DMS 273 treated with DMSO at 0.1 percent for 48 hours (cell line): ENCODE data around the gene PDE4B.

Experiments
- DNase-seq: peaks from one replicate; lab custom pipeline; 2025; lab: John Stamatoyannopoulos, UW

The PDE4B gene

DNA sequence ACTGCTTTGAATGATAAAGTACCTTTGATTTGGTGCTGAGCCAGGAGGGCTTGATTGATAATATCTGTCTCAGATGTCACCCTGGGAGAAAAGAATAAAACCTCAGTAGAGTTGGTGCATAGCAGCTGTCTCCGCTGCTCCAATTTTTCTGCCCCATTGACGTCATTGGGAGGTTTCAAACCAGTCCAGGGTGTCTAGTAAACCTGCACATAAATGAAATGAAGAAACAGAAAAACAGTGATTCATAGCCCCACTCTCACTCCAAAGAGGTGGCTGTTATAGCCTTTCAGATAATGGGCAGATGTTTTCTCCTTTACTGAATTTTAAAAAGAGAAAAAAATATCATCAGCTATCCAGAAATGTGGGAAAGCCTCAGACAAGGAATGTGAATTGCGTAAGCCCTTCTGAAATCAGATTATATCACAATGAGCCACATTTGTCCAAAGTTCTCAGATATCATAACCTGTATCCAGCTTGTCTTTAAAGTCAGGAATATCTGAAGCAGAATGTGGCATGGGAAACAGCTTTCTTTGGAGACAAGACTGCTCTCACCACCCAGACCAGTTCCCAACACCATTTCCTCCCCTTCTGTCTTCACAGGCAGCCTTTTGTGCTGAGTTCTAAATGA lies 390.0 kb downstream of the PDE4B start:
- DNase-seq, result no peak

- DNase-seq, result no peak
Measured at GRCh38 chr1:66183400-66183799, 390.7 kb downstream of the PDE4B start.

- no peak for DNase-seq
Measured at GRCh38 chr1:66197120-66197519, 404.4 kb downstream of the PDE4B start.

DNA sequence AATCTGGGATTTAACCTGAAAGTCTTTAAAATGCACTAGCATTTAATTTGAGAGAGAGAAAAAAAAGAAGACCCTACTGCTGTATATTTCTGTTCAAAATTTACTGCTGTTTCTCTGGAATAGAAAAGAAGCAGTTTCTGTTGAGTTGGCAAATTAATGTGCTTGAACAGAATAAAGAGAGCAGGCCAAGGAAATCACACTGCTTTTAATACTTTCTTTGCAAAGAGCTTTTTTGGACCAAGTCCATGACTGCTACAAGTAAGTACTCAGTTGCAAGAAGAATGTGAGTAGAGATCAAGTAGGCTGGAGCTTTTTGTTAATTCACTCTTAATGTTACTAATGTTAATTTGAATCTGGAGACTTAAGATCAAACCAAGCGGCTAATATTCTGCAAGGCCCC lies 405.1 kb downstream of the PDE4B start:
- DNase-seq, result no peak

- DNase-seq, result no peak
Measured at GRCh38 chr1:66206563-66207144, 414.0 kb downstream of the PDE4B start.

DNA sequence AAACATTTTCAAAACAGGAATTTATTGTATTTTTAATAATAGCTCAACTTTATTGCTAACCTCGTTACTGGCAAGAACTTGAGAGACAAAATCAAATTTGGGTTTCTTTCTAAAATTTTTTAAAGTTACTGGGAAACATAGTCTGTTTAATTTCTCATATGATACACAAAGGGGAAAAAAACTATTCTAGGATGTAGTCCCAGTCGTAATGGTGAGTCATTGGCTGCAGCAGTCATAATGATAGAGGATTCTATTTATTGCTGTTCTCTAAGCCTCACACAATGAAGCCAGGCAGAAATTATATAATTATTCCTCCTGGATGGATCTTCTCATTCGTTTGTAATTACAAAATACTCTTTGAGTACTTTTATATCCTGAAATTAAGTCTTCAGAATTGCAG lies 414.8 kb downstream of the PDE4B start:
- no peak for DNase-seq

GRCh38 chr1:66208632-66209031 lies 415.9 kb downstream of the PDE4B start:
- DNase-seq, result no peak

DNA sequence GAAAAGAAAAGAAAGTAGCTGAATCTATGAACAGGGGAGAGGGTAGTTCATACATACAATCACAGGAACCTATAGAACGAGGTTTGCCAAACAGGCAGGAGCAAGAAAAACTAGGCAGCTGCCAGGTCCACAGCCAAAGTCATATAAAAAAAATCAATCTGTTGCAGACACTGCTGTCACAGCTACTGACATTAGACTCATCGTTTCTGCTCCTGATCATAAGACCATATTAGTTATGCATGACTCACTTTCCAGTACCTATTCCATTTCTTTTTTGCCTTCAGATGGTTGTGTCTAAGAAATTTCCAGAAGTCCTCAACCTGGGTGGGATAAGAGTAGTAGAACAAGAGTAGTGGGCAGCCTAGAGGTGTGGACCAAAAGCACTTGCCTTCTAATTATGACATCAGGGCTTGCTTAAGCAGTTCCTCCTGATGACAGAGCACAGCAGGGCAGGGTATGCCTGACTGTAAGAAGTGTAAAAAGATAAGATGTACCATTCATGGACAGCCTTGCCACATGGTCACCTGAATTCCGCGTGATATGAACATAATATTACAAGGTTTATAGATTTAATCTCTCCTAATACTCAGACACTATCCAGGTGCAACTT lies 418.0 kb downstream of the PDE4B start:
- DNase-seq, result no peak

GRCh38 chr1:66211521-66211920 lies 418.8 kb downstream of the PDE4B start:
- DNase-seq, result no peak

GRCh38 chr1:66213491-66213890 lies 420.8 kb downstream of the PDE4B start:
- no peak for DNase-seq

DNA sequence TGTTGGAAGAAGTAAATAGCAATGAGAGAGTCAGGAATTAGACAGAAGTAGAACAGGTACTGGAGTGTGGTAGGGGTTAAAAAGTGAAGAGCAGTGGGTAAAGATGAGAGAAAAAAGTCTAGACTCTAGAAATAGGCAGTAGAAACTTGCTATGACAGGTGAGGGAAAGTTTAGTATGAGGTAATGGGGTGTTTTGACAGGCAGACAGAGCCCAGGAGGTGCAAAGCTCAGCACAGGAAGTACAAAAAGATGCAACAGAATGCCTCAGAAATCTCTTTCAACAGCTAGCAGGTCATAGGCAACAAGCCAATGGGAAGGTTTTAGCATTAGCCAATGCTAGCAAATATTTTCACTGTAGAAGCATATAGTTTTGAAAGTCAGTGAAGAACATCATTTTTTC lies 422.2 kb downstream of the PDE4B start:
- no peak for DNase-seq

- DNase-seq, result no peak
Measured at GRCh38 chr1:66217021-66217420, 424.3 kb downstream of the PDE4B start.

DNA sequence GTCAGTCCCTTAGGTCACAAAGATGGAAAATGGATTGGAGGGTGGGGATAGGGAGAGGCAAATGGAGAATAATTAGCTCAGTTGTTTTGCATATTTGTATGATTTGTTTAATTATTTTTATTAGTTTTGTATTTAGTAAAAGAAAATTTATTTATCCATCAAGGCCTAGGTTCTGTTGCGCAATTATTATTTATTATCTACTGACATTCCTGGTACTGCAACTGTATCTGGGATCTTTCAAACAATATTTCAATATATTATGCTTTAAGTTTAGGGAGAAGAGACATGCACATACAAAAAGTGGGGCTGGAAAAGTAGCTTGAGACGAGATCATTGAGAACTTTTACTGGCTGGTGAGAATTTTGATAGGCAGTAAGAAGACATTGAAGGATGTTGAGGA lies 424.9 kb downstream of the PDE4B start:
- no peak for DNase-seq

GRCh38 chr1:66220477-66220876 lies 427.8 kb downstream of the PDE4B start:
- no peak for DNase-seq

DNA sequence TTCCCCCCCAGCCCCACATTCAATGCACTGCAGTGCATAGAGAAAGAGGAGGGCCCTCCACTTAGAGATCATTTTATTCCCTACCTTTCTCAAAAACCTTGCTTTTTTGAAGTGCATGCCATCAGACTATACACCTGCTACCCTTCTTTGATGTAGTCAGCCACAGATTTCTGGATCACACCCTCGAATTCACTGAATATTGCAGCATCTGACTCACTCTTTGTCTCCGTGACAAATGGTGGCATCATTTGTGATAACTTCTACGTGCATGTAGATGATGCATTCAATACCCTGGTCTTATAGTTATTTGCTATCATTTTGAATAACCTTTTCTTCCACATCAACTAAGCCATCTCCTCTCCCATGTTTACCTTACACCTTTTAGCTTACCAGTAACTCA lies 431.0 kb downstream of the PDE4B start:
- no peak for DNase-seq

GRCh38 chr1:66226985-66227384 lies 434.3 kb downstream of the PDE4B start:
- no peak for DNase-seq

DNA sequence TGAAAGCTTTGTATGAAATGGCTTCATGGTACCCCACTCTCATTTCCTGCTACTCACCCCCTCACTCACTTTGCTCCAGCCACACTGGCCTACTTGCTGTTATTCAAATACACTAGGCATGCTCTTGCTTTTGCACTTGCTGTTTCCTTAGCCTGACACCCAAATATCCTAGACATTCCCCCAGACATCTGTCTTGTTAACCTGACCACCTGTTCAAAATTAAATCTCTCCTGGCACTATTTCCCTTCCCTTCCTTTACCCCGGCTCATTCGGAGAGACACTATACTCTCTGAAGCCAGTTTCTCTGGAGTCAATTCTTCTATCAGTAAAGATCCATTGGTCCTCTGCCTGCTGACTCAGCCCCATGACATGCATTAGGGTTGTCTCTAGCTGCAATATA lies 435.3 kb downstream of the PDE4B start:
- DNase-seq, result no peak

DNA sequence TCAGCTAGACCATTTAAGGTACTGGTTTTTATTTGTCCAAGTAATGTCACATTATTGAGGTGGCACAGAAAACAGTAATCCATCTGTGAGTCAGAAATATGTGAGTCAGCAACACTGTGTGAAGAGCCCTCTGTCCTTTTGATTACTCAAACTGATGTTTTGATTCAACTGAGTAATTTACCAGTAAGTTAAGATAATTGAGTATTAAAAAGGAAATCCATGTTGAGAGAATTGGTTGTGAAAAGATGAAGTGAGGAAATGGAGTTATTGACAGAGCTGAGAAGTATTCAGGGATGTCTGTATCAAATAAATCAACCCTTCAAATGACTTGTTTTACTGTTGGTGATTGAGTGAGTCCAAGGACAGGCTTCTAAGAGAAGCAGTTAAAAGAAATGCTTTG lies 438.5 kb downstream of the PDE4B start:
- no peak for DNase-seq

GRCh38 chr1:66231681-66232463 lies 439.2 kb downstream of the PDE4B start:
- no peak for DNase-seq

DNA sequence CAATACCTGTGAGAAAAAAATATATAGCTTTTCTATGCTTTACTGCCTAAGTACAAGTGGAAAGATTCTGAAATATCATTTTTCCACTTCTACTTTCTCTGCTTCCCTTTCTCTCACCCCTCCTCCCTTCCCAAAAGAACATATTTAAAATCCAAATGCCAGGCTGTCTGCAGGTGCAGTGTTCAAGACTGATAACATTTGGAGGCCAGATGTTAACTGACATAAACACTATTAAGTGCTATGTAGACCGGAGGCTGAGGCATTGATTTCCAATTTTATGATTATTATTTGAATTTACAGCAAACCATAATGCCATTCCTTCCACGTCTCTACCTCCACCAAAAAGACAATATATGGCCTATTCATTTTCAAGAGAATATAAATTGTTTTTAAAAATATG lies 444.3 kb downstream of the PDE4B start:
- DNase-seq, result no peak

DNA sequence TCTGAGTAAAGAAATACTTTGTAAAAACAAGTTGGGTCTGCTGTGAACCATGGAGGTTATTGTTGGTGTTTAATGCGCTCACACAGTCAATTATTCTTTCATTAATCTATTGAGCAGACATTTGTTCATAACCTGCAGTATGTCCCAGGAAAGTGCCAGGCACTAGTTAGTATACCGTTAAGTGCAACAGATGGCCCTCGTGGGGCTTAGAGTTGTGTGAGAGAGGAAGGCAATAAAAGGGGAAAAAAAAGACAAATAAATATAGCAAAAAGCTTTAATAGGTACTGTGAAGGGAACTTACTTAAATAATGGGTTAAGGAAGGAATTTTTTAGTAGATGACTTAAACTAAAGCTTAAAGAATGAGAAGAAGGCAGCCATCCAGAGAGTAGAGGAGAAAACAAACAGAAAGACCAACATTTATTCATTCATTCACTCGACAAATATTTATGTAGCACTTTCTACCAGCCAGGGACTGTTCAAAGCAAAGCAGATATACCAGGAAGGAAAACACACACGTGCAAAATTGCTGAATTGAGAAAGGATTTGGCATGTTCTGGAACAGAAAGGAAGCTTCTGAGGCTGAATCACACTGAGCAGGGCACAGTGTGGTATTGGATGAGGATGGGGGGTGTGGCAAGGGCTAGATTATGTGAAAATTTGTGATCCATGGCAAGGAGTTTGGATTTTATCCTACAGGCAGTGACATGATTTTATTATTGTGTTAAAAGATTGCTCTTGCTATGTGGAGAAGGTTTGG lies 445.2 kb downstream of the PDE4B start:
- no peak for DNase-seq

GRCh38 chr1:66239834-66240233 lies 447.1 kb downstream of the PDE4B start:
- no peak for DNase-seq
